Gastrocnemius medialis (tissue), 4 donors: ENCODE measurements around the gene DOCK8. TPM values are rescaled to one million over a fixed set of nuclear protein-coding genes. Genes with fewer than 3 reads are reported as not detected.
A peak's percentile ranks its signal among the peaks of the same experiment; 100 is the strongest.

Source experiments
- ATAC-seq, 2 donors: fragments of 150-250 bp; one replicate each; pipeline ENCODE4 v1.9.1; 2016
- DNase-seq, 2 donors: peaks; one replicate each; pipeline ENCODE4 v3.0.0-alpha.2; 2019
- H3K27ac ChIP-seq, 4 donors: fragments of 200-600 bp; sonication (generic); 1 replicate in 1 of 4; 2 replicates in 3 of 4; pipeline ENCODE4 v1.5.1; 2016 to 2018; ENCODE audit warnings: mild to moderate bottlenecking in 2 of 4, moderate library complexity in 1 of 4
- H3K27me3 ChIP-seq, 3 donors: fragments of 200-600 bp; sonication (generic) in 2 of 3; 1 replicate in 1 of 3; 2 replicates in 2 of 3; pipeline versions ENCODE4 v1.5.1 to v1.6.0; 2016 to 2019; ENCODE audit warnings: mild to moderate bottlenecking in 1 of 3, moderate library complexity in 1 of 3
- H3K36me3 ChIP-seq, 2 donors: fragments of 200-600 bp; sonication (generic) in 1 of 2; one replicate each; pipeline ENCODE4 v1.5.1; 2017 to 2018
- H3K4me1 ChIP-seq, 2 donors: fragments of 200-600 bp; sonication (generic) in 1 of 2; one replicate each; pipeline ENCODE4 v1.5.1; 2016 to 2017; ENCODE audit warnings: mild to moderate bottlenecking in 2 of 2
- H3K4me3 ChIP-seq, 4 donors: fragments of 200-600 bp; sonication (generic) in 3 of 4; 1 replicate in 1 of 4; 2 replicates in 3 of 4; pipeline ENCODE4 v1.5.1; 2016 to 2019; ENCODE audit warnings: mild to moderate bottlenecking in 2 of 4
- H3K9me3 ChIP-seq, 3 donors: fragments of 200-600 bp; sonication (generic) in 2 of 3; 1 replicate in 1 of 3; 2 replicates in 2 of 3; pipeline ENCODE4 v1.5.1; 2016 to 2019
- CTCF ChIP-seq, 5 experiments: fragments of 450-650 bp in 3 of 5; fragments of 200-600 bp in 2 of 5; sonication (generic) in 2 of 5; IDR thresholded peaks in 4 of 5; conservative IDR thresholded peaks in 1 of 5; 1 replicate in 4 of 5; 2 replicates in 1 of 5; pipeline ENCODE4 v1.5.1; 2016 to 2019; ENCODE audit warnings: antibody characterized with exemption in 5 of 5, mild to moderate bottlenecking in 3 of 5, moderate library complexity in 3 of 5
- POLR2A ChIP-seq, 2 donors: fragments of 450-650 bp; IDR thresholded peaks; one replicate each; pipeline ENCODE4 v1.6.1; 2017; ENCODE audit warnings: antibody characterized with exemption in 2 of 2, mild to moderate bottlenecking in 2 of 2, moderate library complexity in 2 of 2
- in situ Hi-C, 4 donors: fragments of 200-750 bp; cut with MboI; loops; one replicate each; pipeline versions ENCODE4 v1.15.0 to v1.8.0; 2017; ENCODE audit warnings: low sequenced_read_pairs in 4 of 4
- intact Hi-C: fragments of 100-400 bp; cut with DNase I; formaldehyde crosslinking; loops from one replicate; pipeline ENCODE4 v1.15.1; 2023; ENCODE audit warnings: low total_unique reads
- total RNA-seq, 4 donors: library from RNA; depleted of rRNA; stranded (reverse); fragments of >200 nt; gene quantifications; one replicate each; pipeline versions ENCODE4 v1.1.0 to v1.2.3, GENCODE V29; 2016

The DOCK8 gene
- total RNA-seq, 4 donors from 2014 or later = 0.80 to 2.8 (median 2.0) TPM

GRCh38 chr9:347667-348292, 133.1 kb downstream of the DOCK8 start:
- H3K27ac ChIP-seq = no peak overlapping the region
- no peaks in the 10 kb centered on the region for H3K9me3 ChIP-seq
- ATAC-seq (peak; percentile 51 to 72), DNase-seq (no peak)
- peak; percentile 40 to 70 (median 56) for TF ChIP-seq CTCF (IDR thresholded peaks at IDR 0.05 in 4 of 5, conservative IDR thresholded peaks at IDR 0.05 in 1 of 5)
- TF ChIP-seq POLR2A (IDR thresholded peaks at IDR 0.05) = no peak
- H3K36me3 ChIP-seq = no peaks in the 10 kb centered on the region
- peaks cover 0 to 9% (median 0%) of the 10 kb centered on the region in 3 donors for H3K27me3 ChIP-seq
- H3K4me1 ChIP-seq = no peaks in the 10 kb centered on the region
- in situ Hi-C loops (no loop called here), intact Hi-C loops (loop anchor here (2.0 kb wide), 1 partner anchor 661 kb away; no protein-coding TSS in a partner anchor)
- H3K4me3 ChIP-seq = no peak overlapping the region

GRCh38 chr9:350384-350783, 135.7 kb downstream of the DOCK8 start:
- Histone ChIP-seq H3K27me3 (peaks cover 0 to 3% (median 0%) of the 10 kb centered on the region in 3 donors), H3K4me1 (no peaks in the 10 kb centered on the region), H3K27ac (no peak overlapping the region), H3K9me3 (no peaks in the 10 kb centered on the region), H3K36me3 (no peaks in the 10 kb centered on the region), H3K4me3 (no peak overlapping the region)
- intact Hi-C loops = no loop called here
- TF ChIP-seq POLR2A (IDR thresholded peaks at IDR 0.05) (no peak), CTCF (IDR thresholded peaks at IDR 0.05 in 4 of 5, conservative IDR thresholded peaks at IDR 0.05 in 1 of 5) (no peak)
- no peak for ATAC-seq
- in situ Hi-C loops = no loop called here
- no peak for DNase-seq

GRCh38 chr9:351916-352315, 137.3 kb downstream of the DOCK8 start:
- Histone ChIP-seq H3K4me1 (no peaks in the 10 kb centered on the region), H3K27me3 (peaks cover 0 to 3% (median 0%) of the 10 kb centered on the region in 3 donors), H3K27ac (no peak overlapping the region), H3K9me3 (no peaks in the 10 kb centered on the region), H3K36me3 (no peaks in the 10 kb centered on the region), H3K4me3 (no peak overlapping the region)
- ATAC-seq (no peak), DNase-seq (no peak)
- intact Hi-C loops = no loop called here
- no peak for TF ChIP-seq CTCF (IDR thresholded peaks at IDR 0.05 in 4 of 5, conservative IDR thresholded peaks at IDR 0.05 in 1 of 5)
- TF ChIP-seq POLR2A (IDR thresholded peaks at IDR 0.05) = no peak
- in situ Hi-C loops = no loop called here

GRCh38 chr9:353077-353476, 138.4 kb downstream of the DOCK8 start:
- H3K36me3 ChIP-seq = no peaks in the 10 kb centered on the region
- intact Hi-C loops = no loop called here

More at GRCh38 chr9:353077-353476, 138.4 kb downstream of the DOCK8 start:
- no peak for DNase-seq
- Histone ChIP-seq H3K27ac (no peak overlapping the region), H3K27me3 (peaks cover 0 to 3% (median 0%) of the 10 kb centered on the region in 3 donors), H3K9me3 (no peaks in the 10 kb centered on the region), H3K4me3 (no peak overlapping the region), H3K4me1 (no peaks in the 10 kb centered on the region)
- in situ Hi-C loops = no loop called here
- ATAC-seq = no peak
- TF ChIP-seq POLR2A (IDR thresholded peaks at IDR 0.05) (no peak), CTCF (IDR thresholded peaks at IDR 0.05 in 4 of 5, conservative IDR thresholded peaks at IDR 0.05 in 1 of 5) (no peak)
